NCI-H69 (cell line): ENCODE data around the gene PDGFC.

ENCODE experiments used
- DNase-seq: peaks from one replicate; lab custom pipeline; 2025; lab: John Stamatoyannopoulos, UW

The PDGFC gene

DNA sequence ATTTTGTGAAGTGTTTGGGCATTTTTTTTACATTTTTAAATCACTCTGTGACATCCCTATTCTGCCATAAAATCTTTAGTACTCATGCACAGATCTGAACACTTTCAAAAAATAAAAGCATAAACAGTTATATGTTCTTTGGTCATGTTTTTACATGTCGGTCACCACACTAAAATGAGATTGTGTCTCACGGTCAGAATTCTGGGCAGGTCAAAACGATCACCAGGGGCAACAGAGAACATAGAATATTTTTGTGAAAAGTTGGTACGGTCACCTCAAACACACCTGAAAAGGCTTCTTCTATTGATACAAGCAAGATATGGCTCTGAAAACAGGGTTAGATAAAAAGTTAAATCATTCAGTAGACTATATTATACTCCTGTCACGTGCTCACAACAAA lies 189.1 kb downstream of the PDGFC start:
- no peak for DNase-seq

GRCh38 chr4:156781852-156782251 lies 189.7 kb downstream of the PDGFC start:
- DNase-seq = no peak

GRCh38 chr4:156779774-156780173 lies 191.8 kb downstream of the PDGFC start:
- DNase-seq = no peak

DNA sequence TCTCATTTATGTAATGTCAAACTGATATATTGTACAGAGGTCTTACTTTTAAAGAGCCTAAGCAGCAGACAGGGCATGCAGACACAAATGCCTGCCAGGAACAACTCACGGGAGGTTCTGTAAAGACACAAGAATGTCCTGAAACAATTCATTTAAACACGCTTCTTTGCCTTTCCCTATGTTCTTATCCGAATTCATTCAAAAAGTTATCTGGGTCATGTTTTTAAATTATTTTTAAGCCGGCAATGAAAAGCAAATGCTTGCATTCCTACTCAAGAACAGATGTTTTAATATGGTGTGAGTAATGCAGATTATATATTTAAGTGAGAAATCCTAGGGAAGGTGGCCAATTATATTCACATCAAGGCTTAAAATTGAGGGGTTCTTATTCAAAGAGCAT lies 192.6 kb downstream of the PDGFC start:
- DNase-seq = no peak

DNA sequence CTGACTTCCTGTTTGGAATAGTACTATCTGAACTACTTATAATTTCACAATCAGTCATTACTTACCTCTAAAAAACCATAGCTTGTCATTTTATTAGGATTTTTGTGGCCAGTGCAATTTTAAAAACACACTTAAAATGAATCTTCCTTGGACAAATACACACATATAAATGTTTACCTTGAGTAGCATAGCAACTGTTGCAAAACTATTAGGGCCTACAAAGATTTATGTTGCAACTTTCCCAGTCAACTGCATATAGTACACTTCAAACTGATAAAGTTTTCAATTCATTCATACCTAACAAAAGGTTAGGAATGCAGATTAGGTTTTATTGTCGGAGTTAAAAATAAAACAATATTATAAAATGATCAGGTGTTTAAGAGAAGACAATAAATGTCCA lies 193.0 kb downstream of the PDGFC start:
- DNase-seq = no peak

DNA sequence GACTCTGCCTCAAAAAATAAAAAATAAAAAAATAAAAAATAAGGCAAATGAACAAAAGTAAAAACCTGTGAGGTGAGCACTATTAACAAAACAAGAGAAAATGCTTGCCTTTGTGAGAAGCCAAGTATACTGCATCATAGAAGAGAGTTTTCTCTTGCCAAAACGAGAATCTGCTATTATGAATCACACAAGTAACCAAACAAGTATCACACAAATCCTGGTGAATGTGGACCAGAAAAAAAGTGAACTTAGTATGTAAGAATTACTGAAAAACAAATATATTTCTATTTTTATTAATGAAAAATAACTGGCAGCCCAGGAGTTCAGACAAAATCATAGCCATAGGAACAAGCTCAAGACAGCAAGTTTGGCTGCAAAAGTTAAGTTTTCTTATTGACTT lies 193.5 kb downstream of the PDGFC start:
- no peak for DNase-seq

DNA sequence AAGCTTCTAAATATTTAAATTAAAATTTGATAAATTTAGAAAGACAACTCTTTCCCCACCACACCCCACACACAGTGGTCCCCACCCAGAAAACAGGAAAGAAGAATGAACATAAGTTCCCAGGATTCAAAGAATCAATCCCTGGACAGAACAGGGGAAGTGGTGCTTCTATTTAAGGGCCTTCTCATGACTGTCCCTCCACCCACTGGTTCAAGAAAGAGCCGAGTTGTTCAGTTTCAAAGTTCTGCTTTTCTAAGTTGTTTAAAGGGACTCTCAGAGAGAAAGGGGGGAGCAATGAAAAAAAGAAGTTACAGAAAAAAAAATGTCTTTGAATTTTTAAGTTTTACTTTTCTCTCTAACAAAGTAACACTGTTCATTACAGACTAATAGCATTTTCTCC lies 195.8 kb downstream of the PDGFC start:
- DNase-seq = no peak

GRCh38 chr4:156774422-156774821 lies 197.2 kb downstream of the PDGFC start:
- DNase-seq = peak; percentile 23

- DNase-seq = no peak
Measured at GRCh38 chr4:156773648-156774357, 197.8 kb downstream of the PDGFC start.

- DNase-seq = peak; percentile 97
Measured at GRCh38 chr4:156771171-156771837, 200.3 kb downstream of the PDGFC start.

GRCh38 chr4:156770140-156770539 lies 201.5 kb downstream of the PDGFC start:
- no peak for DNase-seq

DNA sequence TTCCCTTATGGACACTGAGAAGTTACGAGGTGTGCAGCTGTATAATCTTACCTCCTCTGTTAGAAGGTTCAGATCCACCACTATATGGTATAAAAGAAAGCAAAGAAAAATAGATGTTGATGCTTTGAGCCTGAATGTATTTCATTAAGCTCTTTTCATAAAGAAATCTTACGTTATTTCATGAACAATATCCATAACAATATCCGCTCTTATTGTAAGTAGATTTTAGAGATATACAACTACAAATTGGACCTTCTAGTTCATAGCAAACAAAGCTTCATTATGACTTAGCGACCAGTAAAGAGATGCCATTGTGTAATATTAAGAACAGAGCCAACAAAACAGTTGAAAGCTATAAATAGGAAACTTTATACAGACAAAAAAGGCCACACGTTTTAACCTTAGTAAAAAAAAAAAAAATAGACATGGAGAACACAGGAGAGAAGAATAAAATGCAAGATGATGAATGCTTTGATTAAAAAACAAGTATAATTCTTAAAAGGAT lies 203.6 kb downstream of the PDGFC start:
- no peak for DNase-seq

DNA sequence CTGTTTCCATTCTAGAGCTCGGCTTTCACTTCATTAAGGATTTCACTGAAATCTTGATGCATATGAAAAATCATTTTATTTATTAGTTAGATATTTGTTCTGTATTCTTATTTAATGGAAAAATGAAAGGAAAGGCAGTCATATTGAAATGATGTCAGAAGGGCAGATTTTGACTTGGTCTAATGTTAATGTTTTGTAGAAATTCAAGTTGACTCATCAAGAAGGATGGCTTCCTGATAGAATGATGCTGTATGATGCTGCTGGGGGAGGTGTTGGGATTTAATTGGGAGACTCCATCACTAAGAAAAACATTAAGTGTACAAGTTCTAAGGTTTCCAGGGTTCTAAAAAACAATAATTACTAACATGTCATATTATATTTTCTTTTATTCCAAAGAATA lies 204.8 kb downstream of the PDGFC start:
- no peak for DNase-seq

DNA sequence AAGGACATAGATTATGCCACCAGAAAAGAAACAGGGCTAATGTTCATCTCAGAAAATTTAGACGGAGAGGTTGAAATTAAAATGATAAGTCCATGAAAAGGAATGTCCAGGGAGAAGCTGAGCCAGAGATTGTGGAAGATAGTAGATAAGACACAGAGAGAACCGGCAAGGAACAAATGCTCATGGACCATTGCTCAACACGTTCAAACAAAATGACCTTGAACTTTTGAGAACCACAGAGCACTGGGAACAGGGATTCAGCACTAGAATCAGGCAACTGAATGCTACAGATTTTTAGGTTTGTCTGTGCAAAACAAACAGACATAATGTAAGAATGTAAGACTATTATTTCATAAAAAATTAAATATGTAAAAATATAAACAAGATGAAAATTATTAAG lies 206.3 kb downstream of the PDGFC start:
- no peak for DNase-seq

- peak; percentile 2 for DNase-seq
Measured at GRCh38 chr4:156764846-156765245, 206.8 kb downstream of the PDGFC start.

DNA sequence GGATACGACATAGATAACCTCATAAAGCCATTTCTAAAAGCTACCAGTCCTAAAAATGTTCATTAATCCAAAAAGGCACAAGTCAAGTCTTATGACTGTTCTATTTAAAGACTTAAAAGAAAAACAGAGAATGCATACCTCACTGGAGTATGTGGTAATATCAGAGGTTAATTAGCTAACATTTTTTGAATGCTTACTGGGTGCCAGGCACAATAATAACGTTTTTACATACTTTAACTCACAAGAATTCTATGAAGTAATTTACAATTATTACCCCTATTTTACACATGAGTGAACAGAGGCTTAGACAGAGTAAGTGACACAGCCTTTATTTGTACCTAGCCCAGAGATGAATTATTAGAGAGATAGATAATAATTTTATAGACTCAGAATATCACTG lies 207.5 kb downstream of the PDGFC start:
- DNase-seq = peak; percentile 7

- DNase-seq = peak; percentile 84
Measured at GRCh38 chr4:156763511-156763910, 208.1 kb downstream of the PDGFC start.

- peak; percentile 10 for DNase-seq
Measured at GRCh38 chr4:156762851-156763250, 208.7 kb downstream of the PDGFC start.

- DNase-seq = no peak
Measured at GRCh38 chr4:156756118-156756517, 215.5 kb downstream of the PDGFC start.

DNA sequence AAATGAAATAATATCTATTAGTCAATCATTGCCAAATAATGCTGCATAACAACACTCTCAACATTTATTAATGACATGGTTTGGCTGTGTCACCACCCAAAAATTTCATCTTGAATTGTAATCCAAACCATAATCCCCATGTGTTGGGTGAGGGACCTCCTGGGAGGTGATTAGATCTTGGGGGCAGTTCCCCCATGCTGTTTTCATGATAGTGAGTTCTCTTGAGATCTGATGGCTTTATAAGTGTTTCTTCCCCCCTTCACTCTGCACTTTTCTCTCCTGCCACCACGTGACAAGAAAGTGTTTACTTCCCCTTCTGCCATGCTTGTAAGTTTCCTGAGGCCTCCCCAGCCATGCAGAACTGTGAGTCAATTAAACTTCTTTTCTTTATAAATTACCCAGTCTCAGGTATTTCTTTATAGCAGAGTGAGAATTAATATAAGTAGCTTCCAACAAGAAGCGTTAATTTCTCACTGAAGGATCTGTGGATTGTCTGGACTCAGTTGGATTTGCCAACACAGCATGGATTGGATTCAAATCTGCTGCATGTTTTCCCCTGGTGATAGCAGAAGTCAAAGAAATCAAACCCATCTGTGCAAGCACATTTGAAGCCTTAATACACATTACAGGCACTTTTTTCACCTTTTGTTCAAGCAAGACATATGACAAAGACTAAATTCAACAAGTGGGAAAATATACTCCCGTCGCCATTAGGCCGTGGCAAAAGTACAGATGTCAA lies 216.6 kb downstream of the PDGFC start:
- no peak for DNase-seq

GRCh38 chr4:156751486-156751885 lies 220.1 kb downstream of the PDGFC start:
- no peak for DNase-seq

DNA sequence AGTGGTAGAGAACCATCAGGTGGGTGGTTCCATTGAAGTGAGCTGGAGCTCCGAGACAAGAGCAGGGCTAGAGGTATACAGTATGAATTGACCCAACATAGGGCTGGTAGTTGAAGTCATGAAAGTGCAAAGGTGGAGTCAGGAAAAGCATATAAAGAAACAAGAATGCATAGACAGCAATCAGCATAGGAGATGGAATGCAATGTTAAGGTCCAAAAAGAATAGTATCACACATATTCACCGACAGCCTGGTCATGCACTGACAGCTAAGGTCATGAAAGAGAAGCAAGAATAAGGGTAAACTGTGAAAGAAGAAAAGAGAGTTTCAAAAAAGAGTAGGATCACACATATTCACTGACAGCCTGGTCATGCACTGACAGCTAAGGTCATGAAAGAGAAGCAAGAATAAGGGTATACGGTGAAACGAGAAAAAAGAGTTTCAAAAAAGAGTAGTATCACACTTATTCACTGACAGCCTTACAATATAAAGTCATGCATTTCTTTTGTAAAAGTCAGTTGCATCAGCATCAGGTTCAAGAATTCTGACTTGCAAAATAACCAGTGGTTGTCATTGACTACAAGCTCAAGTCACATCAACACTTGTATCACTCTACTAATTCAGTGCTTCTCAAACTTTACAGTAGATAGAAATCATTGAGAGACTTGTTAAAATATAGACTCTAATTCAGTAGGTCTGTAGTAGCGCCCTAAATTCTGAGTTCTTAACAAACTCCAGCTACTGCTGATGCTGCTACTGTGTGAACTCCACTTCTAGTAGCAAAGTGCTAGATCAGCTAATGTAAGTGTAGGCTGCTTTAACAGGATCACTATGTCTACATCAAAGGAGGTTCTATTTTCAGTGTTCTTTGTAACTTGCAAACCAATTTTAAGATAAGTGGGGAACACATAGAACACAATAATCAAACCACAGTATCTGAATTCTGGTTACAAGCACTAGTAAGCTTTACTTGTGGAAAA lies 221.9 kb downstream of the PDGFC start:
- DNase-seq = no peak
